Neutrophil (primary cell): Measurements from ENCODE around the gene VSTM2L.

Experiments
- H3K27ac ChIP-seq: fragments of 200-600 bp; sonication (generic); 2 replicates; pipeline ENCODE4 v1.5.1; 2016; ENCODE audit warnings: mild to moderate bottlenecking, moderate library complexity
- H3K27me3 ChIP-seq: fragments of 200-600 bp; sonication (generic); 2 replicates; pipeline ENCODE4 v1.6.0; 2016; ENCODE audit warnings: mild to moderate bottlenecking
- H3K36me3 ChIP-seq: fragments of 200-600 bp; sonication (generic); 2 replicates; pipeline ENCODE4 v1.5.1; 2017
- H3K4me1 ChIP-seq, 2 experiments: fragments of 200-600 bp in 1 of 2; sonication (generic) in 1 of 2; 1 replicate in 1 of 2; 2 replicates in 1 of 2; pipeline versions ENCODE4 v1.5.1 to v1.6.1; 2013 to 2016; ENCODE audit warnings: low read depth in 1 of 2, low read length in 1 of 2, mild to moderate bottlenecking in 1 of 2, moderate library complexity in 1 of 2; ENCODE audit not compliant: control insufficient read depth in 1 of 2, insufficient read depth in 1 of 2
- H3K4me3 ChIP-seq, 2 experiments: fragments of 200-600 bp in 1 of 2; sonication (generic) in 1 of 2; 1 replicate in 1 of 2; 2 replicates in 1 of 2; pipeline ENCODE4 v1.5.1; 2013 to 2016; ENCODE audit warnings: low read depth in 1 of 2, low read length in 1 of 2, mild to moderate bottlenecking in 1 of 2, moderate library complexity in 1 of 2
- H3K9me3 ChIP-seq: fragments of 200-600 bp; sonication (generic); 2 replicates; pipeline ENCODE4 v1.5.1; 2016
- CTCF ChIP-seq: fragments of 200-600 bp; sonication (generic); IDR thresholded peaks from 2 replicates; pipeline ENCODE4 v1.5.1; 2016; ENCODE audit warnings: antibody characterized with exemption

The VSTM2L gene

GRCh38 chr20:37977786-37978185 lies 74.9 kb downstream of the VSTM2L start:
- TF ChIP-seq CTCF, result no peak
- H3K9me3 ChIP-seq, result no peaks in the 10 kb centered on the region
- no peaks in the 10 kb centered on the region for H3K4me1 ChIP-seq
- H3K4me3 ChIP-seq, result no peak overlapping the region
- no peak overlapping the region for H3K27ac ChIP-seq
- peaks cover 18% of the 10 kb centered on the region for H3K27me3 ChIP-seq
- H3K36me3 ChIP-seq, result peaks cover 13% of the 10 kb centered on the region

DNA sequence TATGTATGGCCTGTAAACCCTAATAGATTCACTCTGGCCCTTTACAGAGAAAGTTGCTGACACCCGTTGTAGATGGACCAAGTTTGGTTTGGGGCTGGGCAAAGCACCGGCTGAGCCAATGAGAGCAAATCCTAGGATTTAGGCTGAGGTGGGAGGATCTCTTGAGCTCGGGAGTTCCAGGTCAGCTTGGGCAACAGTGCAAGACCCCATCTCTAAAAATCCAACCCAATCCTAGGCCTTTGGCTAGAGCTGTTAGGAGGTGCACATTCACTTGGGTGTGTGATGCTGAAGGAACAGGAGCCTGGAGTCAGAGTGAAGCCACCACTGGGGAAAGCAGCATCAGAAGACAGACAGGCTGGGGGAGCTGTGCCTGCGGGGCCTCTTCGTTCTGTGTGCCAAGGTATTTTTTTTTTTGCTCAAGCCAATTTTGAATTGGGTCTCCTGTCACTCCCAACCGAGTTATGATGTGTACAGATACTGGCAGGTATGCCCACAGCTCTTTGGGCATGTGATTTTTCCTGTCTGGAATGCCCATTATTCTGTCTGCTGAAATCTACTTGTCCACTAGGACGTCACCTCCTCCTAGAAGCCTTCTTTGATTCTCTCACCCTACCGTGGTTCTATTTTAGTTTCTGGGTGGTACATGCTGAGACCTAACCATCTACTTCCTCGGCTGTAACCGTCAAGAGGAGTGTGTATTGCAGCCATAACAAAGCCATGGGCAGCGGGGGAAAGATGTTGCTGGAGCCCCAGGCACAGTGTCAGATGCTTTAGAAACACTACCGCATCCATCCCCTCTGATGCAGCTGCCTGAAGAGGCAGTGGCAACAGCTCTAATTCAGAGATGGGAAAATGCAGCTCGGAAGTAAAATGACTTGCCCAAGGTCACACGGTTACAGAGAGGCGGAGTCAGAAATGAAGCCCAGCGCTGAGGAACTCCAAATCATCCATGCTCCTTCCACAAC lies 76.4 kb downstream of the VSTM2L start:
- Histone ChIP-seq H3K27ac (no peak overlapping the region), H3K4me3 (no peak overlapping the region), H3K4me1 (no peaks in the 10 kb centered on the region), H3K27me3 (peaks cover 18% of the 10 kb centered on the region), H3K9me3 (no peaks in the 10 kb centered on the region), H3K36me3 (peaks cover 22% of the 10 kb centered on the region)
- no peak for TF ChIP-seq CTCF

- no peak overlapping the region for H3K4me3 ChIP-seq
- H3K27ac ChIP-seq, result no peak overlapping the region
Observed at GRCh38 chr20:37980383-37980782, 77.5 kb downstream of the VSTM2L start.

DNA sequence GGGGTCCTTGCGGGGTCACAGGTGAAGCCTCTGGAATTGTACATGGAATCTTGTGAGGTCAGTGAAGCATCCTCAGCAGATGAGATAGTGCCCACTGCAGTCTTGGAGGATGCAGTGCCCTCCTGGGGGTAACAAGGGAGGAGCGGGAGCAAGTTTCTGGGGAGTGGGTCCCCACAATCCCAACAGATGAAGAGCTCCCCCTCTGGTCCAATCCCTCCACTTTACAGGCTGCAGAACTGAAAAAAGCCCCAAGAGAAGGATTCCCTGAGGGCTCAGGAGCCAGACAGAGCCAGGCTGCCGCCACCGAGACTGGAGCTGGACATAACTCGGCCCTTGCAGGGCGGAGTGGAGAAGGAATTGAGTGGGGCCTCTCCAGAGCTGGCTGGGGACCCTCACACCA lies 77.9 kb downstream of the VSTM2L start:
- peaks cover 18% of the 10 kb centered on the region for H3K27me3 ChIP-seq
- TF ChIP-seq CTCF, result no peak
- no peak overlapping the region for H3K27ac ChIP-seq
- H3K4me1 ChIP-seq, result no peaks in the 10 kb centered on the region
- peaks cover 26% of the 10 kb centered on the region for H3K36me3 ChIP-seq
- no peaks in the 10 kb centered on the region for H3K9me3 ChIP-seq
- no peak overlapping the region for H3K4me3 ChIP-seq

More at GRCh38 chr20:37980383-37980782, 77.5 kb downstream of the VSTM2L start:
- no peaks in the 10 kb centered on the region for H3K9me3 ChIP-seq
- peaks cover 18% of the 10 kb centered on the region for H3K27me3 ChIP-seq
- H3K36me3 ChIP-seq, result peaks cover 22% of the 10 kb centered on the region
- H3K4me1 ChIP-seq, result no peaks in the 10 kb centered on the region
- no peak for TF ChIP-seq CTCF

DNA sequence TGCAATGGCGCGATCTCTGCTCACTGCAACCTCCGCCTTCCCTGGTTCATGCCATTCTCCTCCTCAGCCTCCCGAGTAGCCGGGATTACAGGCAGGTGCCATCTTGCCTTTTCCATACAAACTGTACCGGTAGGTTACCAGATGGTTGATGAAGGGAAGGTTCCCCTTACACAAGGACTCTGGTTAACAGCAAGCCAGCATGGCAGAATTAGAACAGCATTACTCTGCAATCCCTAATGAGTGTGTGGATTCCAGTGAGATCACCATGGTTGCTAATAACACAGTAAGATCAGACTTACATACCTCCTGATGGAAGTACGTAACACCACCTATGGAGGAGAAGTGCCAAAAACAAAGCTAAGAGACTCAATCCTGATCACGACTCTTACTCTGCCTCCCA lies 78.6 kb downstream of the VSTM2L start:
- H3K36me3 ChIP-seq, result peaks cover 33% of the 10 kb centered on the region
- H3K4me3 ChIP-seq, result no peak overlapping the region
- TF ChIP-seq CTCF, result no peak
- peaks cover 16% of the 10 kb centered on the region for H3K27me3 ChIP-seq
- H3K27ac ChIP-seq, result no peak overlapping the region
- no peaks in the 10 kb centered on the region for H3K9me3 ChIP-seq
- no peaks in the 10 kb centered on the region for H3K4me1 ChIP-seq
